GM13977 (cell line): ENCODE results near the gene RELN.

Experiments used
- DNase-seq: peaks from one replicate; pipeline ENCODE4 v3.0.0; 2012; ENCODE audit warnings: low spot score
- in situ Hi-C: fragments of 300-500 bp; cut with MboI; formaldehyde crosslinking; loops from one replicate; pipeline ENCODE4 v1.12.0; 2022; ENCODE audit warnings: low sequenced_read_pairs, low pct_unique_long_range_greater_than_20kb, mixed read lengths, inconsistent platforms; ENCODE audit not compliant: unreplicated experiment
- TF ChIP-seq, protein P1 (sequence below): IDR thresholded peaks from 2 replicates; pipeline ENCODE4 v1.5.1; 2012; ENCODE audit warnings: mild to moderate bottlenecking, control low read depth; ENCODE audit not compliant: insufficient read depth; ENCODE audit errors: extremely low read depth, missing control alignments

RELN gene

DNA sequence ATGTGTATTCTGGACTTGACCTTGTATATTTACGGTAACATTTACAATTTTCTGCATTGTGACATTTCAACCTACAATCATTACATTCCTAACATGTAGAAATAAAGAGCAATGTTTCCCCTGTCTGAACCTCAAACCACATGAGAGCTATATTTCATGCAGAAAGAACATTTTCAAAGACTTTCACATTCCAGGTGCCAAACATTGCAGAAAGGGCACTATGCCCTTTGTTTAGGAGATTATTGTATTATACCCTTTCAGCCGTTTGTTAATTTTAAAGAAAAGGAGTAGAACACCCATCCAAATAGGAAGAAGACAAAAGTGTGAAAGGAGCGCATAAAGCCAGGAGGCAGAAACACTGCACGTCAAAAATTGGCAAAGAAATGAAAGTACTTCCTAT lies 260.4 kb downstream of the RELN start:
- in situ Hi-C loops: no loop called here
- no peak for DNase-seq
- TF ChIP-seq, protein P1, sequence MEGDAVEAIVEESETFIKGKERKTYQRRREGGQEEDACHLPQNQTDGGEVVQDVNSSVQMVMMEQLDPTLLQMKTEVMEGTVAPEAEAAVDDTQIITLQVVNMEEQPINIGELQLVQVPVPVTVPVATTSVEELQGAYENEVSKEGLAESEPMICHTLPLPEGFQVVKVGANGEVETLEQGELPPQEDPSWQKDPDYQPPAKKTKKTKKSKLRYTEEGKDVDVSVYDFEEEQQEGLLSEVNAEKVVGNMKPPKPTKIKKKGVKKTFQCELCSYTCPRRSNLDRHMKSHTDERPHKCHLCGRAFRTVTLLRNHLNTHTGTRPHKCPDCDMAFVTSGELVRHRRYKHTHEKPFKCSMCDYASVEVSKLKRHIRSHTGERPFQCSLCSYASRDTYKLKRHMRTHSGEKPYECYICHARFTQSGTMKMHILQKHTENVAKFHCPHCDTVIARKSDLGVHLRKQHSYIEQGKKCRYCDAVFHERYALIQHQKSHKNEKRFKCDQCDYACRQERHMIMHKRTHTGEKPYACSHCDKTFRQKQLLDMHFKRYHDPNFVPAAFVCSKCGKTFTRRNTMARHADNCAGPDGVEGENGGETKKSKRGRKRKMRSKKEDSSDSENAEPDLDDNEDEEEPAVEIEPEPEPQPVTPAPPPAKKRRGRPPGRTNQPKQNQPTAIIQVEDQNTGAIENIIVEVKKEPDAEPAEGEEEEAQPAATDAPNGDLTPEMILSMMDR: no peak

DNA sequence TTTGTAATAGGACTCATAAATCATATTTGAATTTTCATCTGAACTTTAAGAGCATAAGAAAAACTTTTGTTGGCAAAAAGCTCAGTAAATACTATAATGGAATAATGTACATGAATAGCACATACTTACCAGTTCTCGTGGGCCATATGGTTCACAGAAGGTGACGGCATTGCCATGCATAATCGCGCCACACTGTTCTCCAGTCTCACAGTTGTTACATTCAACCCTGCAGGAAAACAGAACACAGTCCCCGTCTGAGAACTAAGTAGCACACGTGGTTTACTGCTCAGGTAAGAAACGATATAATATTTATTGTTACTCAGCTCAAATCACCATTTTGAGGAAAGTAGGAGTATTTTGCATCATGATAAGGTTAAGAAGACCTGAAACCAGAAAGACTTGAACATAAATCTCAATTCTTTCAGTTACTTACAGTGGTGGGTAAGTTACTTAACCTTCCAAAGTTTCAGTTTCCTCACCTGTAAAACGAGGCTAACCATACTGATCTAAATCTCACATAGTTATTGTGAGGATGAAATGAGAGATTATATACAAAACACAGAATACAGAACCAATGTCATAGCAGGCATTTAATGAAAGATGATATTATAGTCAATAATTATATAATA lies 261.4 kb downstream of the RELN start:
- TF ChIP-seq, protein P1: no peak
- in situ Hi-C loops: no loop called here
- no peak for DNase-seq

DNA sequence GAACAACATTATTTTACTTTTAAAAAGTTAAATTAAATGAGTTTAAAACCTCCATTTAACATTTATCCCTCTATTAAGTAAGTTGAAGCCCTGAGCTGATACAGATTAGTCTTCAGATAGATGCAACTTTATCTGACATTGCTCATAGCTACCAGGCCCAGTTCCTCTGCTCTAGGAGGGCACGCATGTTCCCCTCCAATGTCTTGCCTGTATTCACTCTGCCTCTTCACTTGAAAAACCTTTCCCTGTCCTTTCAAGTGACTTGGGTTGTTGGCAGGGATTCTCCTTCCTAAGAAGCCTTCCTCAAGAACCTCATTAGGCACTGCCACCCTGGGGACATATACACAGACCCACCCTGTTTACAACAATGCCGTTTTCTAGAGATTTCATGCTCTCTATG lies 270.4 kb downstream of the RELN start:
- TF ChIP-seq, protein P1: no peak
- in situ Hi-C loops: no loop called here
- DNase-seq: no peak

DNA sequence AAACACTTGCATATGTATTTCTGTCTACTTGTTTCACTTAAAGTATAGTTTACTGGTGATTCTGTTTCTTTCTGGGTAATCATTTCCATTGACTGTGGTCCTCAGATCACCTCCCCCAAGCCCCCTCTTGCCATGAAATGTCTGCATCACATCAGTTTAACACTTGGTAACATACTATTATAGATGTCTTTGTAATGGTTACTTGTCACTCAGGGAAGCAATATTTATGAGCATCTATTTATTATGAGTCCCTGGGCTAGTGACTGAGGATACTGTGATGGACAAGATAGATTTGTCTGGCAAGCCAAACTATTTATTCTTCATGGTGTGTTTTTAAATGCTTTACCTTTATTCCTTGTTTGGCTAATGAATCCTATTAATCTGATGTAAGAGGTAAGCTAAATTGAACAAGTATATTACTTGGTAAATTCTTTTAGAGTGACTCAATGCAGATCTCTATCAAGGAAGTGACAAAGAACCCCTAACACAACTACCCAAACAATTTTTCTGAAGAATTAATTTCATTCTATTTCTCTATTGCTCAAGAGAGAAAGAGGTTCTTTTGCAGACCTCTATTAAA lies 270.9 kb downstream of the RELN start:
- DNase-seq: no peak
- TF ChIP-seq, protein P1: no peak
- in situ Hi-C loops: no loop called here

GRCh38 chr7:103717574-103717973 lies 271.9 kb downstream of the RELN start:
- in situ Hi-C loops: no loop called here
- TF ChIP-seq, protein P1: no peak
- no peak for DNase-seq

DNA sequence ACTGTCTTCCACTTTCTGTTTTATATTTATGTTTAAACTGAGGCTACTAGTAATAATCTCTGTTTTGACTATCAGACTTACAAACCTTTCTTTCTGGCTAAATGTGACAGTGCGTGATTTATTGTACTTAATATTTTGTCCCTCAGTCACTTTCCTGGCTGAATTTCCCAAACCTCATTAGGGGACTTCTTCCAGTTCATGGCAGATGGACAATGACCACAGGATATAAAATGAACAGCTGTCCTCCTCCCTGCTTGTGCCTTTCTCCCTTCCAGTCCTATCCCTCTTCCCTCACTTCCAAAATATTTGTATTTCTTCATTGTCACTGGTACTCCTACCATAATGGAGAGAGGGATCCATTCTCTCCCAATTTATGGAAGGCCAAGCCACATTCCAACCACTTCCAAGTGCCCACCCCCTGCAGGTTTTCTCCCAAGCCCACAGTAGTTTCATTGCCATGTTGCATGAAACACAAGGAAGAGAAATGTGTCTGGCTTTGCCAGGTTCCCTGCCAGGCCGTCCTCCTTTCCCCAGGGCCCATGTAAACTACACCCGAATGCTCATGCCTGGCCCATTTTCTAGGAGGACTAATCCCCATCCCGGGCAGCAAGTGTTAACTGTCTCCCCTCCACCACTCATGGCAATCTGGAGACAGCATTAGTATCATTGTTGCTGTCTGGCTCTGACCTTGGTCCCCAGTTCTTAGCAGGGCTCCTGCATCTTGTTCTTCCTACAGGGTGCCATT lies 273.9 kb downstream of the RELN start:
- no peak for DNase-seq
- in situ Hi-C loops: no loop called here
- TF ChIP-seq, protein P1: no peak
